NCI-H82 treated with DMSO at 0.1 percent for 48 hours (cell line): ENCODE measurements around the gene NFE2.

Experiments used
- DNase-seq: peaks from one replicate; lab custom pipeline; 2025; ENCODE audit not compliant: unreplicated experiment; lab: John Stamatoyannopoulos, UW

NFE2 gene

GRCh38 chr12:54306925-54307741 lies 6.3 kb upstream of the NFE2 start:
- no peak for DNase-seq

GRCh38 chr12:54304187-54304810 lies 3.5 kb upstream of the NFE2 start:
- no peak for DNase-seq

- no peak for DNase-seq
Measured at GRCh38 chr12:54303640-54304039, 2.8 kb upstream of the NFE2 start.

GRCh38 chr12:54301428-54302048 lies 723 bp upstream of the NFE2 start:
- DNase-seq: no peak

GRCh38 chr12:54300225-54300731 lies 537 bp downstream of the NFE2 start:
- no peak for DNase-seq

- DNase-seq: no peak
Measured at GRCh38 chr12:54299515-54300224, 1.1 kb downstream of the NFE2 start.

- DNase-seq: no peak
Measured at GRCh38 chr12:54298904-54299303, 1.9 kb downstream of the NFE2 start.

GRCh38 chr12:54296393-54297099 lies 4.3 kb downstream of the NFE2 start:
- DNase-seq: no peak

- DNase-seq: no peak
Measured at GRCh38 chr12:54294953-54295566, 5.8 kb downstream of the NFE2 start.

- DNase-seq: no peak
Measured at GRCh38 chr12:54294152-54294952, 6.5 kb downstream of the NFE2 start.

- DNase-seq: no peak
Measured at GRCh38 chr12:54292931-54293241, 7.9 kb downstream of the NFE2 start.

- no peak for DNase-seq
Measured at GRCh38 chr12:54292083-54292930, 8.5 kb downstream of the NFE2 start.

GRCh38 chr12:54287261-54288157 lies 13.3 kb downstream of the NFE2 start:
- DNase-seq: peak; percentile 70

GRCh38 chr12:54286042-54287030 lies 14.5 kb downstream of the NFE2 start:
- no peak for DNase-seq

- DNase-seq: no peak
Measured at GRCh38 chr12:54285150-54286041, 15.4 kb downstream of the NFE2 start.
